HepG2 (cell line): ENCODE measurements around the gene KIF19. TPM values are rescaled to one million over a fixed set of nuclear protein-coding genes. Genes with fewer than 3 reads are reported as not detected.

Experiments
- ATAC-seq: fragments of 200-7000 bp; cut with Tn5 transposase; 3 replicates; pipeline ENCODE4 v1.9.1; 2020; ENCODE audit warnings: mild to moderate bottlenecking, moderate library complexity
- BruUV-seq: library from RNA; stranded (reverse); fragments of 400-500 nt; replicated peaks from 2 replicates; lab custom pipeline; 2021; lab: Mats Ljungman, UMichigan
- CTCF ChIA-PET: fragments of 300-600 bp; formaldehyde crosslinking; extraction: SDS; loops from one replicate; lab custom pipeline; 2021; ENCODE audit warnings: low total read pairs, inconsistent platforms, low intra/inter-chr PET ratio; lab: Yijun Ruan, JAX
- POLR2A ChIA-PET: fragments of 350-600 bp; sonication (Branson Sonifier 250); formaldehyde crosslinking; loops from one replicate; lab custom pipeline; 2020; ENCODE audit warnings: antibody characterized with exemption, inconsistent platforms; lab: Yijun Ruan, JAX
- DNase-seq: peaks from one replicate; pipeline ENCODE4 v3.0.0-alpha.2; 2015; ENCODE audit warnings: low spot score
- FAIRE-seq: peaks from 3 replicates; lab custom pipeline; 2011; peaks lifted over from hg19 to GRCh38; lab: Jason Lieb, UNC
- H2AFZ ChIP-seq: one replicate; pipeline ENCODE4 v1.6.1; 2011; ENCODE audit warnings: low read length, inconsistent platforms
- H3K27ac ChIP-seq: fragments of 300-600 bp; 3 replicates; pipeline ENCODE4 v1.8.0; 2011; ENCODE audit warnings: mixed run types, mild to moderate bottlenecking, mixed read lengths, low read length, inconsistent platforms; ENCODE audit not compliant: insufficient read depth; ENCODE audit errors: extremely low read length
- H3K27me3 ChIP-seq, 2 experiments: fragments of 200-600 bp in 1 of 2; 2 replicates in 1 of 2; 3 replicates in 1 of 2; pipeline versions ENCODE4 v1.6.0 to v1.8.0; 2011; ENCODE audit warnings: low read length in 2 of 2, mild to moderate bottlenecking in 2 of 2, moderate library complexity in 2 of 2, inconsistent platforms in 1 of 2; ENCODE audit not compliant: insufficient read depth in 2 of 2, control insufficient read depth in 1 of 2
- H3K36me3 ChIP-seq, 2 experiments: fragments of 200-600 bp in 1 of 2; replicated peaks in 1 of 2; 2 replicates in 1 of 2; 3 replicates in 1 of 2; pipeline versions ENCODE4 v1.5.1 to v1.8.0; 2011; ENCODE audit warnings: low read length in 2 of 2, inconsistent platforms in 1 of 2; ENCODE audit not compliant: insufficient read depth in 2 of 2, control insufficient read depth in 1 of 2
- H3K4me1 ChIP-seq: 2 replicates; pipeline ENCODE4 v1.5.1; 2012; ENCODE audit warnings: low read length, inconsistent platforms; ENCODE audit not compliant: insufficient read depth
- H3K4me2 ChIP-seq: 2 replicates; pipeline ENCODE4 v1.6.0; 2011; ENCODE audit warnings: low read depth, low read length, inconsistent platforms
- H3K4me3 ChIP-seq, 3 experiments: fragments of 200-600 bp in 1 of 3; sonication (generic), shearing (Covaris generic) in 1 of 3; replicated peaks in 1 of 3; 2 replicates each; pipeline ENCODE4 v1.5.1; 2011 to 2016; ENCODE audit warnings: low read length in 3 of 3, inconsistent platforms in 2 of 3, low read depth in 2 of 3, mild to moderate bottlenecking in 2 of 3, control low read depth in 1 of 3, mixed read lengths in 1 of 3; ENCODE audit not compliant: insufficient read depth in 1 of 3
- H3K79me2 ChIP-seq: one replicate; pipeline ENCODE4 v1.6.1; 2011; ENCODE audit warnings: low read length, inconsistent platforms; ENCODE audit not compliant: insufficient read depth
- H3K9ac ChIP-seq: 2 replicates; pipeline ENCODE4 v1.6.0; 2011; ENCODE audit warnings: mild to moderate bottlenecking, low read depth, low read length, inconsistent platforms; ENCODE audit not compliant: insufficient read depth
- H3K9me3 ChIP-seq: 2 replicates; pipeline ENCODE4 v1.5.1; 2012; ENCODE audit warnings: mild to moderate bottlenecking, low read length
- H4K20me1 ChIP-seq: 2 replicates; pipeline ENCODE4 v1.6.0; 2011; ENCODE audit warnings: inconsistent platforms, mild to moderate bottlenecking, low read length, moderate library complexity; ENCODE audit not compliant: insufficient read depth
- ASH2L ChIP-seq: fragments of 300-600, 200-600 bp; sonication (generic); IDR thresholded peaks from 2 replicates; pipeline ENCODE4 v1.7.0; 2017; ENCODE audit warnings: low read depth, mild to moderate bottlenecking, moderate library complexity, mixed read lengths, low read length; ENCODE audit not compliant: insufficient read length
- BHLHE40 ChIP-seq: IDR thresholded peaks from 2 replicates; pipeline ENCODE4 v1.6.1; 2011; ENCODE audit warnings: low read length, improper control_type of control experiment
- LCORL ChIP-seq, 2 experiments: fragments of 450-650 bp in 1 of 2; sonication (generic) in 1 of 2; formaldehyde crosslinking in 1 of 2; IDR thresholded peaks; 2 replicates each; pipeline versions ENCODE4 v1.5.0 to v1.6.1; 2017 to 2020; ENCODE audit warnings: antibody characterized with exemption in 1 of 2, missing genetic modification reagents in 1 of 2
- ZNF546 ChIP-seq: sonication (generic); formaldehyde crosslinking; conservative IDR thresholded peaks from 2 replicates; pipeline ENCODE4 v1.8.1; 2023; ENCODE audit warnings: mild to moderate bottlenecking, missing genetic modification reagents
- WGBS: methylation state at CpG from one replicate; pipeline ENCODE4 v1.1.6; 2017; ENCODE audit warnings: low lambda C conversion rate; 5-methylcytosine and 5-hydroxymethylcytosine counted together
- in situ Hi-C: cut with HindIII; loops from 2 replicates; pipeline ENCODE4 v1.10.0; 2017; ENCODE audit warnings: low pct_unique_long_range_greater_than_20kb; ENCODE audit not compliant: extremely low pct_ligation_motif_present
- intact Hi-C: fragments of 100-400 bp; cut with micrococcal nuclease; formaldehyde crosslinking; loops from one replicate; pipeline ENCODE4 v1.10.0; 2022; ENCODE audit not compliant: unreplicated experiment
- polyA plus RNA-seq, 8 experiments: library from polyadenylated mRNA; depleted of rRNA in 3 of 8; stranded (reverse) in 7 of 8; unstranded in 1 of 8; fragments of >200 nt; fragmentation: Illumina TruSeq in 4 of 8; extraction: Trizol in 4 of 8; gene quantifications; 2 replicates each; pipeline versions ENCODE4 v1.2.1 to v1.2.3, GENCODE V29; 2011 to 2016; ENCODE audit warnings: low read depth in 4 of 8, missing spikeins in 1 of 8, mixed read lengths in 1 of 8; ENCODE audit not compliant: insufficient read depth in 1 of 8
- total RNA-seq, 5 experiments: library from RNA; depleted of rRNA; stranded (reverse); fragments of >200 nt; fragmentation: Illumina TruSeq; extraction: Trizol; gene quantifications; 2 replicates each; pipeline ENCODE4 v1.2.3, GENCODE V29; 2016; ENCODE audit warnings: low read depth in 1 of 5
- TF ChIP-seq, protein P1 (sequence below): sonication (generic); formaldehyde crosslinking; IDR thresholded peaks from 2 replicates; pipeline ENCODE4 v1.4.0; 2020; ENCODE audit warnings: missing genetic modification reagents
- TF ChIP-seq, protein P2 (sequence below): sonication (generic); formaldehyde crosslinking; IDR thresholded peaks from 2 replicates; pipeline ENCODE4 v1.8.0; 2022; ENCODE audit warnings: missing genetic modification reagents, mild to moderate bottlenecking, borderline replicate concordance
- TF ChIP-seq, protein P3 (sequence below), 2 experiments: sonication (generic) in 1 of 2; formaldehyde crosslinking in 1 of 2; IDR thresholded peaks; 2 replicates each; pipeline versions ENCODE4 v1.5.1 to v1.6.1; 2011 to 2020; ENCODE audit warnings: borderline replicate concordance in 1 of 2, low read depth in 1 of 2, low read length in 1 of 2, mild to moderate bottlenecking in 1 of 2, missing genetic modification reagents in 1 of 2, moderate library complexity in 1 of 2
- TF ChIP-seq, protein P4 (sequence below): sonication (generic); formaldehyde crosslinking; IDR thresholded peaks from 2 replicates; pipeline ENCODE4 v1.8.0; 2022; ENCODE audit warnings: mild to moderate bottlenecking, missing genetic modification reagents; ENCODE audit not compliant: insufficient replicate concordance

KIF19 gene
- total and polyA plus RNA-seq, 2 of the 13 experiments (the other 11 are each of a cell fraction or from before 2014, with no cell fraction given) = not detected

DNA sequence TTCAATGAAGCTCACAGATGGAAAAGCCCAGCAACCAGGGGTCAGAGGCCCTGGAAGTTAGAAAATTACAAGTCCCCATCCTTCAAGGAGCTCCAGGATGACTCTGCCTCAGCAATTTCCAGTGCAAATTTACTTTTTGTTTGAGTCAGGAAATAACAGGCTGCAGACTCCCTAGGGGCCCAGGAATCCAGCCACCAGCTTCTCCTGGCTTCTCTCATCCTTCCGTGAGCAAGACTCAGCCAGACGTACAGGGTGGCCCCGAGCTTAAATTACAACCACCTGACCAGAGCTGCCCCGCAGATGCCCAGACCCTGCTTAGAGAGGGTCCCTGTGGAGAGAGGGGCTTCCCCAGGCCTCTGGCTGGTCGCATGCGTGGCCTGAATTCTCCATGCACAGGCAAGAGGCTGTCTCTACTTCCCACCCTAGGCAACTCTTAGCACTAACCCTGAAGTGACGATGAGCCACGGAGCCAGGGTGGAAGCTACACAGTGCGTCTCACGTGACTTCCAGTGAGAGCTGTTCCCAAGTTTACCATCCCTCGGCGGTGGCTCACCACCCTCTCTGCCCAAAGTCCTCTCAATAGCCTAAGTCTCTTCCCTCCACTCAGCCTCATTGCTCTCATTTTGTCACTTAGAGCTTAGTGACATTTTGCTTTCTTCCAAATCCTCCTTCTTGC lies 68.4 kb downstream of the KIF19 start:
- H2AFZ ChIP-seq = no peak overlapping the region
- DNase-seq (no peak), FAIRE-seq (no peak), ATAC-seq (peak; percentile 57)
- BruUV-seq = no TSS peak
- H3K36me3 ChIP-seq = no peaks in the 10 kb centered on the region
- POLR2A ChIA-PET = interaction anchor here (1.2 kb wide), 1 partner anchor 9 kb away, joined by 3 read pairs; no protein-coding TSS in a partner anchor
- H3K4me3 ChIP-seq = no peak overlapping the region
- H3K27me3 ChIP-seq = peaks cover 4 to 16% of the 10 kb centered on the region in 2 experiments; a peak in 2 of 5 replicates
- intact Hi-C loops (no loop called here), in situ Hi-C loops (no loop called here)
- H3K27ac ChIP-seq = no peak overlapping the region
- H3K9me3 ChIP-seq = no peaks in the 10 kb centered on the region
- H3K79me2 ChIP-seq = no peaks in the 10 kb centered on the region
- 11% methylated on average over 10 of the region's 12 CpGs for WGBS
- no peaks in the 10 kb centered on the region for H4K20me1 ChIP-seq
- H3K4me2 ChIP-seq = peak overlapping the region; percentile 24; the same call in 1 of the 2 replicates
- CTCF ChIA-PET = no interaction called here
- H3K4me1 ChIP-seq = peaks cover 16% of the 10 kb centered on the region
- H3K9ac ChIP-seq = no peak overlapping the region
- TF ChIP-seq, protein P1, sequence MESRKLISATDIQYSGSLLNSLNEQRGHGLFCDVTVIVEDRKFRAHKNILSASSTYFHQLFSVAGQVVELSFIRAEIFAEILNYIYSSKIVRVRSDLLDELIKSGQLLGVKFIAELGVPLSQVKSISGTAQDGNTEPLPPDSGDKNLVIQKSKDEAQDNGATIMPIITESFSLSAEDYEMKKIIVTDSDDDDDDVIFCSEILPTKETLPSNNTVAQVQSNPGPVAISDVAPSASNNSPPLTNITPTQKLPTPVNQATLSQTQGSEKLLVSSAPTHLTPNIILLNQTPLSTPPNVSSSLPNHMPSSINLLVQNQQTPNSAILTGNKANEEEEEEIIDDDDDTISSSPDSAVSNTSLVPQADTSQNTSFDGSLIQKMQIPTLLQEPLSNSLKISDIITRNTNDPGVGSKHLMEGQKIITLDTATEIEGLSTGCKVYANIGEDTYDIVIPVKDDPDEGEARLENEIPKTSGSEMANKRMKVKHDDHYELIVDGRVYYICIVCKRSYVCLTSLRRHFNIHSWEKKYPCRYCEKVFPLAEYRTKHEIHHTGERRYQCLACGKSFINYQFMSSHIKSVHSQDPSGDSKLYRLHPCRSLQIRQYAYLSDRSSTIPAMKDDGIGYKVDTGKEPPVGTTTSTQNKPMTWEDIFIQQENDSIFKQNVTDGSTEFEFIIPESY (CRISPR knock-in tag) = no peak
- TF ChIP-seq LCORL (IDR thresholded peaks at IDR 0.05) (no peak), LCORL (CRISPR knock-in tag; IDR thresholded peaks at IDR 0.05) (no peak), ZNF546 (CRISPR knock-in tag) (no peak), BHLHE40 (peak; percentile 78), ASH2L (no peak)
- TF ChIP-seq, protein P2, sequence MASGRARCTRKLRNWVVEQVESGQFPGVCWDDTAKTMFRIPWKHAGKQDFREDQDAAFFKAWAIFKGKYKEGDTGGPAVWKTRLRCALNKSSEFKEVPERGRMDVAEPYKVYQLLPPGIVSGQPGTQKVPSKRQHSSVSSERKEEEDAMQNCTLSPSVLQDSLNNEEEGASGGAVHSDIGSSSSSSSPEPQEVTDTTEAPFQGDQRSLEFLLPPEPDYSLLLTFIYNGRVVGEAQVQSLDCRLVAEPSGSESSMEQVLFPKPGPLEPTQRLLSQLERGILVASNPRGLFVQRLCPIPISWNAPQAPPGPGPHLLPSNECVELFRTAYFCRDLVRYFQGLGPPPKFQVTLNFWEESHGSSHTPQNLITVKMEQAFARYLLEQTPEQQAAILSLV = no peak
- TF ChIP-seq, protein P3, sequence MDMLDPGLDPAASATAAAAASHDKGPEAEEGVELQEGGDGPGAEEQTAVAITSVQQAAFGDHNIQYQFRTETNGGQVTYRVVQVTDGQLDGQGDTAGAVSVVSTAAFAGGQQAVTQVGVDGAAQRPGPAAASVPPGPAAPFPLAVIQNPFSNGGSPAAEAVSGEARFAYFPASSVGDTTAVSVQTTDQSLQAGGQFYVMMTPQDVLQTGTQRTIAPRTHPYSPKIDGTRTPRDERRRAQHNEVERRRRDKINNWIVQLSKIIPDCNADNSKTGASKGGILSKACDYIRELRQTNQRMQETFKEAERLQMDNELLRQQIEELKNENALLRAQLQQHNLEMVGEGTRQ (IDR thresholded peaks at IDR 0.05; ENCODE audit: low read depth, low read length) = peak; percentile 50; the same call in 1 of the 2 replicates
- TF ChIP-seq, protein P3 (CRISPR knock-in tag; IDR thresholded peaks at IDR 0.05; ENCODE audit: borderline replicate concordance) = no peak
- TF ChIP-seq, protein P4, sequence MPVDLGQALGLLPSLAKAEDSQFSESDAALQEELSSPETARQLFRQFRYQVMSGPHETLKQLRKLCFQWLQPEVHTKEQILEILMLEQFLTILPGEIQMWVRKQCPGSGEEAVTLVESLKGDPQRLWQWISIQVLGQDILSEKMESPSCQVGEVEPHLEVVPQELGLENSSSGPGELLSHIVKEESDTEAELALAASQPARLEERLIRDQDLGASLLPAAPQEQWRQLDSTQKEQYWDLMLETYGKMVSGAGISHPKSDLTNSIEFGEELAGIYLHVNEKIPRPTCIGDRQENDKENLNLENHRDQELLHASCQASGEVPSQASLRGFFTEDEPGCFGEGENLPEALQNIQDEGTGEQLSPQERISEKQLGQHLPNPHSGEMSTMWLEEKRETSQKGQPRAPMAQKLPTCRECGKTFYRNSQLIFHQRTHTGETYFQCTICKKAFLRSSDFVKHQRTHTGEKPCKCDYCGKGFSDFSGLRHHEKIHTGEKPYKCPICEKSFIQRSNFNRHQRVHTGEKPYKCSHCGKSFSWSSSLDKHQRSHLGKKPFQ (CRISPR knock-in tag) = no peak
